AG10803 (cell line): Measurements from ENCODE around the gene FLT1.

Source experiments
- DNase-seq: peaks from one replicate; pipeline ENCODE4 v3.0.0; 2010; ENCODE audit warnings: low read depth
- H3K4me3 ChIP-seq: 2 replicates; pipeline ENCODE4 v1.5.1; 2011; ENCODE audit warnings: mild to moderate bottlenecking, low read length, control low read depth
- CTCF ChIP-seq: conservative IDR thresholded peaks from 2 replicates; pipeline ENCODE4 v1.5.1; 2011; ENCODE audit warnings: mild to moderate bottlenecking, low read length, control low read depth, inconsistent platforms

Gene FLT1

GRCh38 chr13:28357247-28357825 lies 137.6 kb downstream of the FLT1 start:
- no peak for TF ChIP-seq CTCF
- no peak overlapping the region for H3K4me3 ChIP-seq
- no peak for DNase-seq

- H3K4me3 ChIP-seq, result no peak overlapping the region
- TF ChIP-seq CTCF, result no peak
- DNase-seq, result peak; percentile 56
Observed at GRCh38 chr13:28356561-28357021, 138.3 kb downstream of the FLT1 start.

GRCh38 chr13:28355822-28356371 lies 139.0 kb downstream of the FLT1 start:
- peak; percentile 56 for DNase-seq
- no peak for TF ChIP-seq CTCF
- no peak overlapping the region for H3K4me3 ChIP-seq

GRCh38 chr13:28355046-28355821 lies 139.7 kb downstream of the FLT1 start:
- no peak for DNase-seq
- H3K4me3 ChIP-seq, result no peak overlapping the region
- TF ChIP-seq CTCF, result no peak

GRCh38 chr13:28353679-28354078 lies 141.2 kb downstream of the FLT1 start:
- TF ChIP-seq CTCF, result no peak
- DNase-seq, result no peak

GRCh38 chr13:28349907-28350654 lies 144.8 kb downstream of the FLT1 start:
- TF ChIP-seq CTCF, result no peak
- DNase-seq, result no peak
- H3K4me3 ChIP-seq, result no peak overlapping the region

More at GRCh38 chr13:28353679-28354078, 141.2 kb downstream of the FLT1 start:
- H3K4me3 ChIP-seq, result no peak overlapping the region
